ENCODE results near the gene CA11. TPM values are rescaled to one million over a fixed set of nuclear protein-coding genes. Genes with fewer than 3 reads are reported as not detected.
A peak's percentile ranks its signal among the peaks of the same experiment; 100 is the strongest.

The CA11 gene
- total and polyA plus RNA-seq, 2 of the 8 experiments (the other 6 are each of a cell fraction or from before 2014, with no cell fraction given) = 51.7 to 71.4 TPM

- no peaks in the 10 kb centered on the region for H3K27me3 ChIP-seq (replicated peaks in 1 of 4; ENCODE audit: control insufficient read depth in 3 of 4, extremely low read depth in 1 of 4, insufficient read depth in 3 of 4, low read length in 3 of 4)
- H3K23me2 ChIP-seq (ENCODE audit: low read depth, low read length) = peaks cover 4% of the 10 kb centered on the region; the same call in 1 of the 2 replicates
- H2AFZ ChIP-seq (ENCODE audit: low read length) = no peak overlapping the region
- peak overlapping the region; percentile 87 for H3K27ac ChIP-seq (ENCODE audit: low read depth, low read length)
- no peak overlapping the region for H2BK15ac ChIP-seq (ENCODE audit: low read length)
- H3K79me1 ChIP-seq (ENCODE audit: low read depth, low read length) = peaks cover 4% of the 10 kb centered on the region; the same call in 1 of the 2 replicates
- peak overlapping the region; percentile 64 to 84 for H3K4me2 ChIP-seq (ENCODE audit: insufficient read depth in 1 of 2, low read depth in 2 of 2, low read length in 2 of 2)
- peak overlapping the region; percentile 82 for H4K91ac ChIP-seq (replicated peaks; ENCODE audit: insufficient read length, low read length)
- H2BK20ac ChIP-seq (ENCODE audit: low read length) = no peak overlapping the region
- H3K14ac ChIP-seq (ENCODE audit: insufficient read length) = no peak overlapping the region
- no peak overlapping the region for H2BK120ac ChIP-seq (replicated peaks; ENCODE audit: low read depth, low read length)
- H3K4ac ChIP-seq (replicated peaks; ENCODE audit: insufficient read length, low read depth, low read length) = peak overlapping the region; percentile 80
- POLR2A ChIA-PET (ENCODE audit: partially characterized antibody) = interaction anchor here (1.0 to 30.9 kb wide), 15 partner anchors 5 to 263 kb away, joined by 3 to 788 read pairs (median 5); partner anchors contain the start of genes CA11, DBP, FAM83E and FUT2
- H4K20me1 ChIP-seq (replicated peaks in 1 of 2; ENCODE audit: control insufficient read depth in 1 of 2, insufficient read depth in 2 of 2, low read length in 2 of 2) = peaks cover 25 to 38% of the 10 kb centered on the region in 2 experiments
- DNase-seq (ENCODE audit: low read depth in 1 of 2, low spot score in 2 of 2) = no peak
- no peak for FAIRE-seq
- TF ChIP-seq GABPA (IDR thresholded peaks at IDR 0.05; ENCODE audit: borderline replicate concordance, insufficient read depth, low read length) = no peak
- TF ChIP-seq POLR2A (IDR thresholded peaks at IDR 0.05; ENCODE audit: control extremely low read depth in 1 of 2, low read depth in 2 of 2, low read length in 2 of 2) = peak in 1 of 2 experiments; percentile 5; a peak in 1 of 3 replicates
- peak; percentile 75 for TF ChIP-seq SAP30 (IDR thresholded peaks at IDR 0.05; ENCODE audit: insufficient read depth, insufficient replicate concordance, low read length)
- H4K5ac ChIP-seq (ENCODE audit: insufficient read length, low read depth, low read length) = peak overlapping the region; percentile 78
- peak overlapping the region; percentile 94 to 100 (median 96) for H3K9ac ChIP-seq (replicated peaks in 1 of 4; ENCODE audit: extremely low read depth in 1 of 4, low read depth in 3 of 4, low read length in 3 of 4)
- CTCF ChIA-PET (ENCODE audit: partially characterized antibody) = interaction anchor here (0.8 to 7.2 kb wide), 5 partner anchors 9 to 164 kb away, joined by 3 to 37 read pairs (median 4); no protein-coding TSS in a partner anchor
- 1% methylated on average over 18 of the region's 18 CpGs; no CpG with 5 or more reads in 1 of the 2 experiments for WGBS, 2 experiments (ENCODE audit: extremely low coverage in 1 of 2, insufficient coverage in 1 of 2, insufficient read length in 1 of 2, insufficient replicate concordance in 2 of 2, low coverage in 1 of 2, low lambda C conversion rate in 2 of 2, missing lambda C conversion rate in 1 of 2)
- peaks cover 17 to 32% (median 21%) of the 10 kb centered on the region in 4 experiments for H3K36me3 ChIP-seq (ENCODE audit: control insufficient read depth in 2 of 4, insufficient read depth in 4 of 4, low read length in 3 of 4)
- H3K4me1 ChIP-seq (replicated peaks in 1 of 4; ENCODE audit: control insufficient read depth in 3 of 4, insufficient read depth in 4 of 4, low read length in 3 of 4) = peaks cover 3 to 45% (median 36%) of the 10 kb centered on the region in 4 experiments
- peak overlapping the region; percentile 87 for H2BK5ac ChIP-seq (ENCODE audit: low read depth, low read length)
- peak overlapping the region; percentile 83 to 97 (median 94) for H3K4me3 ChIP-seq (ENCODE audit: extremely low read depth in 1 of 4, insufficient read depth in 2 of 4, low read depth in 3 of 4, low read length in 4 of 4)
- no peaks in the 10 kb centered on the region for H3K9me3 ChIP-seq (ENCODE audit: insufficient read depth in 2 of 2, low read depth in 1 of 2, low read length in 1 of 2)
- no peak overlapping the region; the same call in 1 of the 2 replicates for H3K18ac ChIP-seq (ENCODE audit: extremely low read depth, low read length)
- peak overlapping the region; percentile 97; the same call in 1 of the 2 replicates for H4K8ac ChIP-seq (ENCODE audit: extremely low read depth, insufficient read depth, low read length)
- H2BK12ac ChIP-seq (ENCODE audit: low read depth, low read length) = no peak overlapping the region; the same call in 1 of the 2 replicates
- peaks cover 20 to 31% of the 10 kb centered on the region in 2 experiments for H3K79me2 ChIP-seq (ENCODE audit: control insufficient read depth in 1 of 2, insufficient read depth in 2 of 2, low read length in 2 of 2)
- H3K56ac ChIP-seq (replicated peaks; ENCODE audit: insufficient read length, low read depth, low read length) = peak overlapping the region; percentile 33
- 0 out of 2 replicates have a peak overlapping the region, but pooled peaks have one; percentile 57 for H2AK5ac ChIP-seq (ENCODE audit: low read depth, low read length)
- H3K23ac ChIP-seq (ENCODE audit: insufficient read length) = no peak overlapping the region
These were observed 27.6 kb downstream of the CA11 start for GRCh38 chr19:48618278-48618915.

Data from H1 (cell line).